KMS-11 (cell line): ENCODE measurements around the gene FCF1.

ENCODE experiments used
- H2AFZ ChIP-seq: fragments of 200-600 bp; sonication (generic); 2 replicates; pipeline ENCODE4 v1.6.1; 2016; ENCODE audit warnings: antibody characterized with exemption, mixed run types, low read depth
- H3K27ac ChIP-seq: fragments of 200-600 bp; sonication (generic); 2 replicates; pipeline ENCODE4 v1.6.1; 2016; ENCODE audit warnings: mild to moderate bottlenecking, mixed run types
- H3K27me3 ChIP-seq: fragments of 200-600 bp; sonication (generic); 2 replicates; pipeline ENCODE4 v1.6.1; 2017; ENCODE audit warnings: mild to moderate bottlenecking, low read depth, mixed run types, moderate library complexity; ENCODE audit not compliant: insufficient read depth
- H3K36me3 ChIP-seq: fragments of 200-600 bp; sonication (generic); 2 replicates; pipeline ENCODE4 v1.6.1; 2017; ENCODE audit warnings: mild to moderate bottlenecking, mixed run types; ENCODE audit not compliant: insufficient read depth
- H3K4me1 ChIP-seq: fragments of 200-600 bp; sonication (generic); 2 replicates; pipeline ENCODE4 v1.6.1; 2016; ENCODE audit warnings: mild to moderate bottlenecking, low read depth, mixed run types; ENCODE audit not compliant: poor library complexity, severe bottlenecking
- H3K4me2 ChIP-seq: fragments of 200-600 bp; sonication (generic); 2 replicates; pipeline ENCODE4 v1.7.0; 2016; ENCODE audit warnings: mild to moderate bottlenecking, mixed run types
- H3K4me3 ChIP-seq: fragments of 200-600 bp; sonication (generic); IDR thresholded peaks from 2 replicates; pipeline ENCODE4 v1.6.1; 2017; ENCODE audit warnings: low read depth, low read length, mixed read lengths; ENCODE audit not compliant: insufficient read depth
- H3K79me2 ChIP-seq: fragments of 200-600 bp; sonication (generic); 2 replicates; pipeline ENCODE4 v1.6.1; 2016; ENCODE audit warnings: low read depth, mixed run types; ENCODE audit not compliant: insufficient read depth
- H3K9ac ChIP-seq: fragments of 200-600 bp; sonication (generic); 2 replicates; pipeline ENCODE4 v1.6.1; 2016; ENCODE audit warnings: mild to moderate bottlenecking, mixed run types
- H4K20me1 ChIP-seq: fragments of 200-600 bp; sonication (generic); 2 replicates; pipeline ENCODE4 v1.6.1; 2016; ENCODE audit warnings: mild to moderate bottlenecking, mixed run types; ENCODE audit not compliant: insufficient read depth
- TF ChIP-seq, protein P1 (sequence below): fragments of 200-600 bp; sonication (generic); conservative IDR thresholded peaks from 2 replicates; pipeline ENCODE4 v1.6.1; 2017; ENCODE audit warnings: low read depth, mild to moderate bottlenecking, antibody characterized with exemption, low read length, moderate library complexity, mixed read lengths

Gene FCF1

DNA sequence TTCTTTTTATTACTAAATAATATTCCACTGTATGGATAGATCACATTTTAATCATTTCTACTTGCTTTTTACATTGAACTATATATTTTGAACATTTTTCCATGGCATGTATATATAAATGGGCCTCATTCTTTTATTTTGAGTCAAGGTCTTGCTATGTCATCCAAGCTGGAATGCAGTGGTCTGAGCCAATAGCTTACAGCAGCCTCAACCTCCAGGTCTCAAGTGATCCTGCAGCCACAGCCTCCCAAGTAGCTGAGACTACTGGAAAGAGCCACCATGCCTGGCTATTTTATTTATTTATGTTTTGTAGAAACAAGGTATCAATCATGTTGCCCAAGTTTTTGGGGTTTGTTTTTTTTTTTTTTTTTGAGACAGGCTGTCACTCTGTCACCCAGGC lies 7.6 kb downstream of the FCF1 start:
- H3K4me1 ChIP-seq, result no peaks in the 10 kb centered on the region
- H3K27ac ChIP-seq, result no peak overlapping the region
- TF ChIP-seq, protein P1, sequence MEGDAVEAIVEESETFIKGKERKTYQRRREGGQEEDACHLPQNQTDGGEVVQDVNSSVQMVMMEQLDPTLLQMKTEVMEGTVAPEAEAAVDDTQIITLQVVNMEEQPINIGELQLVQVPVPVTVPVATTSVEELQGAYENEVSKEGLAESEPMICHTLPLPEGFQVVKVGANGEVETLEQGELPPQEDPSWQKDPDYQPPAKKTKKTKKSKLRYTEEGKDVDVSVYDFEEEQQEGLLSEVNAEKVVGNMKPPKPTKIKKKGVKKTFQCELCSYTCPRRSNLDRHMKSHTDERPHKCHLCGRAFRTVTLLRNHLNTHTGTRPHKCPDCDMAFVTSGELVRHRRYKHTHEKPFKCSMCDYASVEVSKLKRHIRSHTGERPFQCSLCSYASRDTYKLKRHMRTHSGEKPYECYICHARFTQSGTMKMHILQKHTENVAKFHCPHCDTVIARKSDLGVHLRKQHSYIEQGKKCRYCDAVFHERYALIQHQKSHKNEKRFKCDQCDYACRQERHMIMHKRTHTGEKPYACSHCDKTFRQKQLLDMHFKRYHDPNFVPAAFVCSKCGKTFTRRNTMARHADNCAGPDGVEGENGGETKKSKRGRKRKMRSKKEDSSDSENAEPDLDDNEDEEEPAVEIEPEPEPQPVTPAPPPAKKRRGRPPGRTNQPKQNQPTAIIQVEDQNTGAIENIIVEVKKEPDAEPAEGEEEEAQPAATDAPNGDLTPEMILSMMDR, result no peak
- no peaks in the 10 kb centered on the region for H4K20me1 ChIP-seq
- no peak overlapping the region for H3K4me3 ChIP-seq
- no peaks in the 10 kb centered on the region for H3K79me2 ChIP-seq
- no peak overlapping the region for H2AFZ ChIP-seq
- H3K9ac ChIP-seq, result no peak overlapping the region
- H3K4me2 ChIP-seq, result no peak overlapping the region
- no peaks in the 10 kb centered on the region for H3K36me3 ChIP-seq
- no peaks in the 10 kb centered on the region for H3K27me3 ChIP-seq

DNA sequence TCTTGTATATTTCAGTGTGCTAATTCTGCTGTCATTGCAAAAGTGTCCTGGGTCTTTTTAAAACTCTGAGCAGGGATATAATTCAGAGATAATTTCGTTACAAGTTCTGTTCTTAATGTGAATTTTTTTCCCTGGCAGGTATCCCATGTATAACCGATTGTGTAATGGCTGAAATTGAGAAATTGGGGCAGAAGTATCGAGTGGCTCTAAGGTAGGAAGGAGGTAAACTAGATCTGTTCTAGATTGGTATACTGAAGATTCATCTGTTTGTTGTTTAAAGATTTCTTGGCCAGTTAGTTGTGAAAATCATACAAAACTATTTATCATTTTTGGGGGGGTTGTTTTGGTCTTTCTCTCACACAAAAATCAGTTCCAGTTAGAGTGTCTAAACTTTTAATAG lies 10.2 kb downstream of the FCF1 start:
- Histone ChIP-seq H3K27me3 (no peaks in the 10 kb centered on the region), H3K4me3 (no peak overlapping the region)
- TF ChIP-seq, protein P1, result no peak

DNA sequence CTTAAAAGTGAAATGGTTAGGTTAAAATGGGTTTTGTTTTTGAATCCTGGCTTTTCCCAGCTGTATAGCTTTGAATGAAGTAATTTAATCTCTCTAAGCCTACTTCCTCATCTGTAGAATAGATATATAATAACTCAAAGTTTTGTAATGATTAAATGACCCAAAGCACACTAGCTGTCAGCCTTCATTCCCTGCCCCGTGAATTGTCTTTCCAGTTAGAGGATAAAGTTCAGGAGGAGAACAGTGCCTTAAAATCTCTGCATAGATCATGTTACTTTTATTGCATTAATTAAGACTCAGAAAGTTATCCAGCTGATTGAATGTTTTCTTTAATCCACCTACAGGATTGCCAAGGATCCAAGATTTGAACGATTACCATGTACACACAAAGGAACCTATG lies 19.4 kb downstream of the FCF1 start:
- Histone ChIP-seq H3K36me3 (no peaks in the 10 kb centered on the region), H2AFZ (no peak overlapping the region), H3K4me3 (no peak overlapping the region), H3K27me3 (no peaks in the 10 kb centered on the region), H3K27ac (no peak overlapping the region), H3K4me1 (peaks cover 4% of the 10 kb centered on the region), H4K20me1 (no peaks in the 10 kb centered on the region), H3K4me2 (no peak overlapping the region), H3K9ac (no peak overlapping the region), H3K79me2 (no peaks in the 10 kb centered on the region)
- TF ChIP-seq, protein P1, result no peak

More for the DNA sequence above, 10.2 kb downstream of the FCF1 start:
- no peaks in the 10 kb centered on the region for H3K4me1 ChIP-seq
- H3K9ac ChIP-seq, result no peak overlapping the region
- no peak overlapping the region for H3K27ac ChIP-seq
- H3K4me2 ChIP-seq, result no peak overlapping the region
- H2AFZ ChIP-seq, result no peak overlapping the region
- no peaks in the 10 kb centered on the region for H3K79me2 ChIP-seq
- H4K20me1 ChIP-seq, result no peaks in the 10 kb centered on the region
- no peaks in the 10 kb centered on the region for H3K36me3 ChIP-seq

DNA sequence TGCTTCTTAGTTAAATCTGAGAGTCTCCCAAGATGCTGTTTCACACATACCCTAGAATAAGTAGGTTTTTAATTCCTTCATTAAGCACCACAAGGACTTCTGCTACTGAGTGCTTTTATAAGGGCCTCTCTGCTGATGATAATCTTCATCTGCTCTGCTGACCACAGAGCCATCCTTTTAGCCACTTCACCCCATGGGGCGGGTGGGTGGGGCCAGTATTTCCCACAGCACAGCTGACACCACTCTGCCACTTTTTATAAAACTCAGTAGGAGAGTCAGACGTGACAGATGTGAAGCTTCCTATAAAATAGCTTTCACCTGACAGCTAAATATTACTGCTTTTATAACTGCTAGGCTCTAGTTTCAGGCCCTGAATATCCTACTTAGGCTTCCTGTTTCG lies 20.3 kb downstream of the FCF1 start:
- Histone ChIP-seq H3K4me1 (peaks cover 4% of the 10 kb centered on the region), H3K4me2 (no peak overlapping the region), H3K27me3 (no peaks in the 10 kb centered on the region), H3K9ac (no peak overlapping the region), H3K27ac (no peak overlapping the region), H3K79me2 (no peaks in the 10 kb centered on the region), H4K20me1 (no peaks in the 10 kb centered on the region), H2AFZ (no peak overlapping the region), H3K36me3 (no peaks in the 10 kb centered on the region), H3K4me3 (no peak overlapping the region)
- TF ChIP-seq, protein P1, result no peak
